GM23338 (cell line): ENCODE results near the gene HELQ. TPM values are rescaled to one million over a fixed set of nuclear protein-coding genes. Genes with fewer than 3 reads are reported as not detected.

Experiments used
- ATAC-seq: fragments of 200-7000 bp; cut with Tn5 transposase; 3 replicates; pipeline ENCODE4 v1.9.1; 2020
- DNase-seq: peaks from one replicate; pipeline ENCODE4 v3.0.0-alpha.2; 2015; ENCODE audit warnings: low spot score
- H2AFZ ChIP-seq: fragments of 200-600 bp; sonication (generic); 2 replicates; pipeline ENCODE4 v1.8.0; 2016; ENCODE audit warnings: antibody characterized with exemption, mild to moderate bottlenecking, moderate library complexity
- H3F3A ChIP-seq: fragments of 200-600 bp; sonication (generic); replicated peaks from 2 replicates; pipeline ENCODE4 v1.8.0; 2017; ENCODE audit warnings: antibody characterized with exemption, mixed run types, low read depth
- H3K27ac ChIP-seq: fragments of 200-600 bp; sonication (generic); 2 replicates; pipeline ENCODE4 v1.6.1; 2016; ENCODE audit warnings: low read depth
- H3K27me3 ChIP-seq: fragments of 200-600 bp; sonication (generic); 2 replicates; pipeline ENCODE4 v1.8.0; 2016; ENCODE audit warnings: mild to moderate bottlenecking, mixed run types, moderate library complexity; ENCODE audit not compliant: insufficient read depth
- H3K36me3 ChIP-seq: fragments of 200-600 bp; sonication (generic); 2 replicates; pipeline ENCODE4 v1.8.0; 2016; ENCODE audit warnings: mild to moderate bottlenecking; ENCODE audit not compliant: insufficient read depth
- H3K4me1 ChIP-seq: fragments of 200-600 bp; sonication (generic); 2 replicates; pipeline ENCODE4 v1.8.0; 2016; ENCODE audit warnings: mild to moderate bottlenecking, moderate library complexity; ENCODE audit not compliant: insufficient read depth
- H3K4me2 ChIP-seq: fragments of 200-600 bp; sonication (generic); 2 replicates; pipeline ENCODE4 v1.7.1; 2017; ENCODE audit warnings: mixed run types
- H3K4me3 ChIP-seq: fragments of 200-600 bp; sonication (generic); 2 replicates; pipeline ENCODE4 v1.6.1; 2016; ENCODE audit warnings: mixed run types
- H3K79me2 ChIP-seq: fragments of 200-600 bp; sonication (generic); replicated peaks from 2 replicates; pipeline ENCODE4 v1.8.0; 2017; ENCODE audit warnings: mild to moderate bottlenecking; ENCODE audit not compliant: insufficient read depth
- H3K9me2 ChIP-seq: fragments of 200-600 bp; sonication (generic); 2 replicates; pipeline ENCODE4 v1.8.0; 2017; ENCODE audit not compliant: insufficient read depth
- H4K20me1 ChIP-seq: fragments of 200-600 bp; sonication (generic); replicated peaks from 2 replicates; pipeline ENCODE4 v1.8.0; 2017; ENCODE audit warnings: mild to moderate bottlenecking; ENCODE audit not compliant: insufficient read depth
- H3K27ac Mint-ChIP-seq: 2 replicates; pipeline ENCODE4 v1.8.0; 2020; ENCODE audit warnings: inconsistent platforms, mild to moderate bottlenecking, moderate library complexity, mixed read lengths
- H3K27me3 Mint-ChIP-seq: 3 replicates; pipeline ENCODE4 v1.8.0; 2022; ENCODE audit warnings: low read depth, mild to moderate bottlenecking, moderate library complexity, mixed read lengths, inconsistent platforms; ENCODE audit not compliant: insufficient read depth, poor library complexity
- H3K36me3 Mint-ChIP-seq: 3 replicates; pipeline ENCODE4 v1.8.0; 2021; ENCODE audit warnings: low read depth, mild to moderate bottlenecking, inconsistent platforms, moderate library complexity, mixed read lengths
- H3K4me1 Mint-ChIP-seq: 3 replicates; pipeline ENCODE4 v1.8.0; 2020; ENCODE audit warnings: mild to moderate bottlenecking, inconsistent platforms, mixed read lengths
- H3K4me3 Mint-ChIP-seq: 3 replicates; pipeline ENCODE4 v1.8.0; 2021; ENCODE audit warnings: moderate library complexity, mild to moderate bottlenecking, inconsistent platforms, mixed read lengths
- H3K9me3 Mint-ChIP-seq: 3 replicates; pipeline ENCODE4 v1.8.0; 2020; ENCODE audit warnings: moderate library complexity, mild to moderate bottlenecking, inconsistent platforms, mixed read lengths
- CREB1 ChIP-seq: fragments of 250-450 bp; sonication (Bioruptor Pico); IDR thresholded peaks from 2 replicates; pipeline ENCODE4 v1.5.0; 2020; ENCODE audit warnings: low read depth, mild to moderate bottlenecking, moderate library complexity
- CTCF ChIP-seq, 2 experiments: fragments of 200-600 bp in 1 of 2; sonication (generic) in 1 of 2; conservative IDR thresholded peaks; 2 replicates each; pipeline versions ENCODE4 v1.5.1 to v1.6.1; 2016 to 2017; ENCODE audit warnings: antibody characterized with exemption in 2 of 2, low read depth in 2 of 2, mild to moderate bottlenecking in 2 of 2, moderate library complexity in 1 of 2
- ETS1 ChIP-seq: IDR thresholded peaks from 2 replicates; pipeline ENCODE4 v1.6.1; 2016; ENCODE audit warnings: antibody characterized with exemption
- EZH2 ChIP-seq: fragments of 200-600 bp; sonication (generic); IDR thresholded peaks from one replicate; pipeline ENCODE4 v1.8.0; 2017; ENCODE audit warnings: antibody characterized with exemption, mild to moderate bottlenecking, low read depth; ENCODE audit not compliant: unreplicated experiment
- EZH2phosphoT487 ChIP-seq: fragments of 200-600 bp; sonication (generic); IDR thresholded peaks from one replicate; pipeline ENCODE4 v1.8.1; 2018; ENCODE audit warnings: antibody characterized with exemption; ENCODE audit not compliant: unreplicated experiment
- JUNB ChIP-seq: IDR thresholded peaks from one replicate; pipeline ENCODE4 v1.6.1; 2016; ENCODE audit warnings: antibody characterized with exemption; ENCODE audit not compliant: unreplicated experiment
- NANOG ChIP-seq: IDR thresholded peaks from 2 replicates; pipeline ENCODE4 v1.6.1; 2016; ENCODE audit warnings: antibody characterized with exemption, borderline replicate concordance
- POLR2AphosphoS5 ChIP-seq: IDR thresholded peaks from 2 replicates; pipeline ENCODE4 v1.6.1; 2016; ENCODE audit warnings: antibody characterized with exemption, low read depth
- STAT1 ChIP-seq: IDR thresholded peaks from one replicate; pipeline ENCODE4 v1.6.1; 2016; ENCODE audit warnings: antibody characterized with exemption; ENCODE audit not compliant: unreplicated experiment
- ZNF114 ChIP-seq: fragments of 250-450 bp; sonication (Bioruptor Pico); IDR thresholded peaks from 2 replicates; pipeline ENCODE4 v1.5.0; 2020; ENCODE audit warnings: mild to moderate bottlenecking, moderate library complexity
- ZNF331 ChIP-seq: fragments of 250-450 bp; sonication (Bioruptor Pico); IDR thresholded peaks from 2 replicates; pipeline ENCODE4 v1.5.0; 2020; ENCODE audit warnings: low read depth, mild to moderate bottlenecking, moderate library complexity
- polyA plus RNA-seq: library from polyadenylated mRNA; unstranded; fragments of >200 nt; fragmentation: Nextera tagmentation; extraction: Ambion mirVana; gene quantifications from 2 replicates; pipeline ENCODE4 v1.2.1, GENCODE V29; 2016
- total RNA-seq: library from RNA; depleted of rRNA; stranded (reverse); fragments of >200 nt; shearing (Covaris generic); gene quantifications from 2 replicates; pipeline ENCODE4 v1.2.3, GENCODE V29; 2014
- TF ChIP-seq, protein P1 (sequence below): fragments of 250-450 bp; sonication (Bioruptor Pico); IDR thresholded peaks from 2 replicates; pipeline ENCODE4 v1.5.0; 2020; ENCODE audit warnings: mild to moderate bottlenecking, moderate library complexity
- TF ChIP-seq, protein P2 (sequence below): IDR thresholded peaks from one replicate; pipeline ENCODE4 v1.6.1; 2018; ENCODE audit warnings: antibody characterized with exemption; ENCODE audit not compliant: unreplicated experiment

Gene HELQ
- total and polyA plus RNA-seq, 2 experiments from 2014 or later = 6.8 to 8.1 TPM

DNA sequence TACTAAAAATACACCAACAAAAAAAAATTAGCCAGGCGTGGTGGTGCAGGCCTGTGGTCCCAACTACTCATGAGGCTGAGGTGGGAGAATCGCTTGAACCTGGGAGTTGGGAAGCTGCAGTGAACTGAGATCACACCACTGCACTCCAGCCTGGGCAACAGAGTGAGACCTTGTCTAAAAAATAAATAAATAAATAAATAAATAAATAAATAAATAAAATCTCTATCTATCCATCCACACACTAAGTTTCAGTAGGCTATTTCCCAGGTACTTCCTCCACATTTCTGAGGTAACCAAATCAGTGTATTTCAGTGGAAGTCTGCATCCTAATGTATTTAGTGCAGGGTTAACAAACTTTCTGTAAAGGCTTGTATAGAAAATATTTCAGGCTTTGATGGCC lies 18.3 kb upstream of the HELQ start:
- Histone ChIP-seq H3K4me3 (no peak overlapping the region), H3K27me3 (no peaks in the 10 kb centered on the region), H3K36me3 (peaks cover 6% of the 10 kb centered on the region), H3F3A (no peaks in the 10 kb centered on the region), H3K4me1 (no peaks in the 10 kb centered on the region), H3K27ac (no peak overlapping the region), H3K4me2 (no peak overlapping the region), H2AFZ (no peak overlapping the region), H3K9me2 (no peaks in the 10 kb centered on the region), H3K79me2 (no peaks in the 10 kb centered on the region), H4K20me1 (no peaks in the 10 kb centered on the region)
- no peak for DNase-seq
- Mint-ChIP-seq H3K27ac (no peak overlapping the region), H3K27me3 (no peaks in the 10 kb centered on the region), H3K36me3 (peaks cover 9% of the 10 kb centered on the region; the same call in 1 of the 3 replicates), H3K4me1 (no peaks in the 10 kb centered on the region), H3K9me3 (no peaks in the 10 kb centered on the region), H3K4me3 (no peak overlapping the region)
- TF ChIP-seq POLR2AphosphoS5 (no peak), ETS1 (no peak), CREB1 (CRISPR knock-in tag) (no peak), ZNF331 (CRISPR knock-in tag) (no peak), CTCF (conservative IDR thresholded peaks at IDR 0.05; ENCODE audit: low read depth in 2 of 2) (no peak), NANOG (no peak), ZNF114 (CRISPR knock-in tag) (no peak), EZH2 (no peak), EZH2phosphoT487 (no peak), STAT1 (no peak), JUNB (no peak)
- TF ChIP-seq, protein P1, sequence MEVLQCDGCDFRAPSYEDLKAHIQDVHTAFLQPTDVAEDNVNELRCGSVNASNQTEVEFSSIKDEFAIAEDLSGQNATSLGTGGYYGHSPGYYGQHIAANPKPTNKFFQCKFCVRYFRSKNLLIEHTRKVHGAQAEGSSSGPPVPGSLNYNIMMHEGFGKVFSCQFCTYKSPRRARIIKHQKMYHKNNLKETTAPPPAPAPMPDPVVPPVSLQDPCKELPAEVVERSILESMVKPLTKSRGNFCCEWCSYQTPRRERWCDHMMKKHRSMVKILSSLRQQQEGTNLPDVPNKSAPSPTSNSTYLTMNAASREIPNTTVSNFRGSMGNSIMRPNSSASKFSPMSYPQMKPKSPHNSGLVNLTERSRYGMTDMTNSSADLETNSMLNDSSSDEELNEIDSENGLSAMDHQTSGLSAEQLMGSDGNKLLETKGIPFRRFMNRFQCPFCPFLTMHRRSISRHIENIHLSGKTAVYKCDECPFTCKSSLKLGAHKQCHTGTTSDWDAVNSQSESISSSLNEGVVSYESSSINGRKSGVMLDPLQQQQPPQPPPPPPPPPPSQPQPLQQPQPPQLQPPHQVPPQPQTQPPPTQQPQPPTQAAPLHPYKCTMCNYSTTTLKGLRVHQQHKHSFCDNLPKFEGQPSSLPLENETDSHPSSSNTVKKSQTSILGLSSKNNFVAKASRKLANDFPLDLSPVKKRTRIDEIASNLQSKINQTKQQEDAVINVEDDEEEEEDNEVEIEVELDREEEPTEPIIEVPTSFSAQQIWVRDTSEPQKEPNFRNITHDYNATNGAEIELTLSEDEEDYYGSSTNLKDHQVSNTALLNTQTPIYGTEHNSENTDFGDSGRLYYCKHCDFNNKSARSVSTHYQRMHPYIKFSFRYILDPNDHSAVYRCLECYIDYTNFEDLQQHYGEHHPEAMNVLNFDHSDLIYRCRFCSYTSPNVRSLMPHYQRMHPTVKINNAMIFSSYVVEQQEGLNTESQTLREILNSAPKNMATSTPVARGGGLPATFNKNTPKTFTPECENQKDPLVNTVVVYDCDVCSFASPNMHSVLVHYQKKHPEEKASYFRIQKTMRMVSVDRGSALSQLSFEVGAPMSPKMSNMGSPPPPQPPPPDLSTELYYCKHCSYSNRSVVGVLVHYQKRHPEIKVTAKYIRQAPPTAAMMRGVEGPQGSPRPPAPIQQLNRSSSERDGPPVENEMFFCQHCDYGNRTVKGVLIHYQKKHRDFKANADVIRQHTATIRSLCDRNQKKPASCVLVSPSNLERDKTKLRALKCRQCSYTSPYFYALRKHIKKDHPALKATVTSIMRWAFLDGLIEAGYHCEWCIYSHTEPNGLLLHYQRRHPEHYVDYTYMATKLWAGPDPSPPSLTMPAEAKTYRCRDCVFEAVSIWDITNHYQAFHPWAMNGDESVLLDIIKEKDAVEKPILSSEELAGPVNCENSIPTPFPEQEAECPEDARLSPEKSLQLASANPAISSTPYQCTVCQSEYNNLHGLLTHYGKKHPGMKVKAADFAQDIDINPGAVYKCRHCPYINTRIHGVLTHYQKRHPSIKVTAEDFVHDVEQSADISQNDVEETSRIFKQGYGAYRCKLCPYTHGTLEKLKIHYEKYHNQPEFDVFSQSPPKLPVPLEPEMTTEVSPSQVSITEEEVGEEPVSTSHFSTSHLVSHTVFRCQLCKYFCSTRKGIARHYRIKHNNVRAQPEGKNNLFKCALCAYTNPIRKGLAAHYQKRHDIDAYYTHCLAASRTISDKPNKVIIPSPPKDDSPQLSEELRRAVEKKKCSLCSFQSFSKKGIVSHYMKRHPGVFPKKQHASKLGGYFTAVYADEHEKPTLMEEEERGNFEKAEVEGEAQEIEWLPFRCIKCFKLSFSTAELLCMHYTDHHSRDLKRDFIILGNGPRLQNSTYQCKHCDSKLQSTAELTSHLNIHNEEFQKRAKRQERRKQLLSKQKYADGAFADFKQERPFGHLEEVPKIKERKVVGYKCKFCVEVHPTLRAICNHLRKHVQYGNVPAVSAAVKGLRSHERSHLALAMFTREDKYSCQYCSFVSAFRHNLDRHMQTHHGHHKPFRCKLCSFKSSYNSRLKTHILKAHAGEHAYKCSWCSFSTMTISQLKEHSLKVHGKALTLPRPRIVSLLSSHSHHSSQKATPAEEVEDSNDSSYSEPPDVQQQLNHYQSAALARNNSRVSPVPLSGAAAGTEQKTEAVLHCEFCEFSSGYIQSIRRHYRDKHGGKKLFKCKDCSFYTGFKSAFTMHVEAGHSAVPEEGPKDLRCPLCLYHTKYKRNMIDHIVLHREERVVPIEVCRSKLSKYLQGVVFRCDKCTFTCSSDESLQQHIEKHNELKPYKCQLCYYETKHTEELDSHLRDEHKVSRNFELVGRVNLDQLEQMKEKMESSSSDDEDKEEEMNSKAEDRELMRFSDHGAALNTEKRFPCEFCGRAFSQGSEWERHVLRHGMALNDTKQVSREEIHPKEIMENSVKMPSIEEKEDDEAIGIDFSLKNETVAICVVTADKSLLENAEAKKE (CRISPR knock-in tag) = no peak
- TF ChIP-seq, protein P2, sequence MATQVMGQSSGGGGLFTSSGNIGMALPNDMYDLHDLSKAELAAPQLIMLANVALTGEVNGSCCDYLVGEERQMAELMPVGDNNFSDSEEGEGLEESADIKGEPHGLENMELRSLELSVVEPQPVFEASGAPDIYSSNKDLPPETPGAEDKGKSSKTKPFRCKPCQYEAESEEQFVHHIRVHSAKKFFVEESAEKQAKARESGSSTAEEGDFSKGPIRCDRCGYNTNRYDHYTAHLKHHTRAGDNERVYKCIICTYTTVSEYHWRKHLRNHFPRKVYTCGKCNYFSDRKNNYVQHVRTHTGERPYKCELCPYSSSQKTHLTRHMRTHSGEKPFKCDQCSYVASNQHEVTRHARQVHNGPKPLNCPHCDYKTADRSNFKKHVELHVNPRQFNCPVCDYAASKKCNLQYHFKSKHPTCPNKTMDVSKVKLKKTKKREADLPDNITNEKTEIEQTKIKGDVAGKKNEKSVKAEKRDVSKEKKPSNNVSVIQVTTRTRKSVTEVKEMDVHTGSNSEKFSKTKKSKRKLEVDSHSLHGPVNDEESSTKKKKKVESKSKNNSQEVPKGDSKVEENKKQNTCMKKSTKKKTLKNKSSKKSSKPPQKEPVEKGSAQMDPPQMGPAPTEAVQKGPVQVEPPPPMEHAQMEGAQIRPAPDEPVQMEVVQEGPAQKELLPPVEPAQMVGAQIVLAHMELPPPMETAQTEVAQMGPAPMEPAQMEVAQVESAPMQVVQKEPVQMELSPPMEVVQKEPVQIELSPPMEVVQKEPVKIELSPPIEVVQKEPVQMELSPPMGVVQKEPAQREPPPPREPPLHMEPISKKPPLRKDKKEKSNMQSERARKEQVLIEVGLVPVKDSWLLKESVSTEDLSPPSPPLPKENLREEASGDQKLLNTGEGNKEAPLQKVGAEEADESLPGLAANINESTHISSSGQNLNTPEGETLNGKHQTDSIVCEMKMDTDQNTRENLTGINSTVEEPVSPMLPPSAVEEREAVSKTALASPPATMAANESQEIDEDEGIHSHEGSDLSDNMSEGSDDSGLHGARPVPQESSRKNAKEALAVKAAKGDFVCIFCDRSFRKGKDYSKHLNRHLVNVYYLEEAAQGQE = no peak
- no peak for ATAC-seq
